Lower leg skin (tissue), 4 donors: ENCODE data around the gene DOK7. TPM values are rescaled to one million over a fixed set of nuclear protein-coding genes. Genes with fewer than 3 reads are reported as not detected.

Experiments
- DNase-seq, 2 donors: peaks; one replicate each; pipeline ENCODE4 v3.0.0-alpha.2; 2019; ENCODE audit warnings: low spot score in 2 of 2
- H3K4me3 ChIP-seq: fragments of 200-600 bp; sonication (generic); 2 replicates; pipeline ENCODE4 v1.5.1; 2017; ENCODE audit warnings: mild to moderate bottlenecking, low read depth; ENCODE audit not compliant: poor library complexity, severe bottlenecking
- POLR2A ChIP-seq, 2 donors: fragments of 450-650 bp; IDR thresholded peaks; one replicate each; pipeline ENCODE4 v1.6.1; 2016 to 2017; ENCODE audit warnings: antibody characterized with exemption in 2 of 2, mild to moderate bottlenecking in 1 of 2, moderate library complexity in 1 of 2
- WGBS, 2 donors: methylation state at CpG; one replicate each; pipeline ENCODE4 v1.1.5; 2018; 5-methylcytosine and 5-hydroxymethylcytosine counted together
- intact Hi-C: fragments of 100-400 bp; cut with DNase I; formaldehyde crosslinking; loops from one replicate; pipeline ENCODE4 v1.15.0; 2023; ENCODE audit warnings: low total_unique reads
- total RNA-seq, 4 donors: library from RNA; depleted of rRNA; stranded (reverse); fragments of >200 nt; gene quantifications; one replicate each; pipeline ENCODE4 v1.1.0, GENCODE V29; 2016
- TF ChIP-seq, protein P1 (sequence below), 3 donors: fragments of 450-650 bp; IDR thresholded peaks; one replicate each; pipeline ENCODE4 v1.5.1; 2016; ENCODE audit warnings: antibody characterized with exemption in 3 of 3, mild to moderate bottlenecking in 3 of 3, moderate library complexity in 2 of 3

DOK7 gene
- total RNA-seq, 4 donors from 2014 or later: 1.9 to 9.8 (median 5.9) TPM

DNA sequence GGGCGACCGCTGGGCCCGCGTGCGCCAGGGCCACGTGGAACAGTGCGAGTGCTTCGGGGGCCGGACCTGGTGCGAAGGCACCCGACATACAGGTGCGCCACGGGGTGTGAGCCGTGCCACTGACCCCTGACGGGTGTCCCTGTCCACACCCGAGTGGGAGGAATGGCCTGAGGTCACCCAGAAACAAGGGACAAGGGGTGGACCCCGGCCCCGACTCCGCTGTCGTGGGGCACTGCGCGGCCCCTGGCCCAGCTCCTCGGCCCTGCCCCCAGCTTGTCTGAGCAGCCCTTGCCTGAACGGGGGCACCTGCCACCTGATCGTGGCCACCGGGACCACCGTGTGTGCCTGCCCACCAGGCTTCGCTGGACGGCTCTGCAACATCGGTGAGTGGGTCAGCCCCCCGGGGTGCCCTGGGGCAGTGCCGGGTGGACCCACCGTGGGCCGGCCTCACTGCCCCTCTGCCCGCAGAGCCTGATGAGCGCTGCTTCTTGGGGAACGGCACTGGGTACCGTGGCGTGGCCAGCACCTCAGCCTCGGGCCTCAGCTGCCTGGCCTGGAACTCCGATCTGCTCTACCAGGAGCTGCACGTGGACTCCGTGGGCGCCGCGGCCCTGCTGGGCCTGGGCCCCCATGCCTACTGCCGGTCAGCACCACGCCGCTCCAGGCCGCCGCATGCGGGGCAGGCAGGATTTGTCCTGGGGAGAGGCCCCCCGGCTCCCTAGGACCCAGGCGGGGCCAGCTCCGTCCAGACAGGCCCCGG is 18.6 kb upstream of the DOK7 start:
- H3K4me3 ChIP-seq: no peak overlapping the region
- intact Hi-C loops: loop anchor here (5.0 to 10.0 kb wide), 2 partner anchors 102 to 340 kb away; no protein-coding TSS in a partner anchor
- DNase-seq: no peak
- TF ChIP-seq, protein P1, sequence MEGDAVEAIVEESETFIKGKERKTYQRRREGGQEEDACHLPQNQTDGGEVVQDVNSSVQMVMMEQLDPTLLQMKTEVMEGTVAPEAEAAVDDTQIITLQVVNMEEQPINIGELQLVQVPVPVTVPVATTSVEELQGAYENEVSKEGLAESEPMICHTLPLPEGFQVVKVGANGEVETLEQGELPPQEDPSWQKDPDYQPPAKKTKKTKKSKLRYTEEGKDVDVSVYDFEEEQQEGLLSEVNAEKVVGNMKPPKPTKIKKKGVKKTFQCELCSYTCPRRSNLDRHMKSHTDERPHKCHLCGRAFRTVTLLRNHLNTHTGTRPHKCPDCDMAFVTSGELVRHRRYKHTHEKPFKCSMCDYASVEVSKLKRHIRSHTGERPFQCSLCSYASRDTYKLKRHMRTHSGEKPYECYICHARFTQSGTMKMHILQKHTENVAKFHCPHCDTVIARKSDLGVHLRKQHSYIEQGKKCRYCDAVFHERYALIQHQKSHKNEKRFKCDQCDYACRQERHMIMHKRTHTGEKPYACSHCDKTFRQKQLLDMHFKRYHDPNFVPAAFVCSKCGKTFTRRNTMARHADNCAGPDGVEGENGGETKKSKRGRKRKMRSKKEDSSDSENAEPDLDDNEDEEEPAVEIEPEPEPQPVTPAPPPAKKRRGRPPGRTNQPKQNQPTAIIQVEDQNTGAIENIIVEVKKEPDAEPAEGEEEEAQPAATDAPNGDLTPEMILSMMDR (IDR thresholded peaks at IDR 0.05): no peak
- TF ChIP-seq POLR2A (IDR thresholded peaks at IDR 0.05): no peak
- WGBS, 2 donors: 80 to 85% methylated on average over 31 to 38 of the region's 56 CpGs

- intact Hi-C loops: loop anchor here (10.0 kb wide), 1 partner anchor 340 kb away; no protein-coding TSS in a partner anchor
- DNase-seq: no peak
- TF ChIP-seq, protein P1 (IDR thresholded peaks at IDR 0.05): no peak
- TF ChIP-seq POLR2A (IDR thresholded peaks at IDR 0.05): no peak
- 83% methylated on average over 22 to 34 of the region's 34 CpGs for WGBS, 2 donors
- no peak overlapping the region for H3K4me3 ChIP-seq
Observed at GRCh38 chr4:3445111-3445820, 17.8 kb upstream of the DOK7 start.

GRCh38 chr4:3445829-3446545 is 17.1 kb upstream of the DOK7 start:
- H3K4me3 ChIP-seq: no peak overlapping the region
- DNase-seq: no peak
- TF ChIP-seq POLR2A (IDR thresholded peaks at IDR 0.05): no peak
- TF ChIP-seq, protein P1 (IDR thresholded peaks at IDR 0.05): no peak
- intact Hi-C loops: loop anchor here (10.0 kb wide), 1 partner anchor 341 kb away; no protein-coding TSS in a partner anchor
- 87 to 88% methylated on average over 29 to 33 of the region's 34 CpGs for whole genome bisulfite sequencing, 2 donors

DNA sequence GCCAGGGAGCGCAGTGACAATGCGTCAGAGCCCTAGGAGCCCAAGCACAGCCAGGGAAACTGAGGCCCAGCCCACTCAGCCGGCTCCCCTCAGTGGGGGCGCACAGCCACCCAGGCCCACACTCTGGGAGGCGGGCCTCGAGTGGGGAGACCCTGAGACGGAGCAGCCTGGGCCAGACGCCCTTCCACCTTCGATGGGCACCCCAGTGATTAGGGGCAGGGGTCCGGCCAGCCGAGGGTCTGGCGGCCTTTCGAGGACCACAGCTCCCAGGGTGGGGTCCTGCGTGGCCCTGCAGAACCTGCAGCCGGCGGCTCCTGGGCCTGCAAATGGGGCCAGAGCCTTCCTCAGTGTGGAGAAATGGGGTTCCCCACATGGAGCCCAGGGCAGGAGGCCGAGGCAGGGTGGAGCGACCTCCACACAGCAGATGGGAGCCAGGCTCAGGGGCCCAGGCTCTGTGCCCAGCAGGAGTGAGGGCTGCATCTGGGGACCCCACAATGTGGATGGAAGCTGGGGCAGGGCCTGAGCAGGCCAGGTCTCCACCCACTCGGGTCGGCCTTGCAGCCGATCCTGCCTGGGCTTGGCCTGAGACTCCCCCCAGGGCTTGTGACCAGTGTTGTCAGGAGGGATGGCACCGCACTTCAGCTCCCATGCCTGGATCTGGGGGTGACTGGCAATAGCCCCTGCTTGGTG is 16.3 kb upstream of the DOK7 start:
- intact Hi-C loops: loop anchor here (10.0 kb wide), 1 partner anchor 342 kb away; no protein-coding TSS in a partner anchor
- WGBS, 2 donors: 94 to 95% methylated on average over 7 to 15 of the region's 22 CpGs
- no peak for DNase-seq
- no peak overlapping the region for H3K4me3 ChIP-seq
- TF ChIP-seq POLR2A (IDR thresholded peaks at IDR 0.05): no peak

DNA sequence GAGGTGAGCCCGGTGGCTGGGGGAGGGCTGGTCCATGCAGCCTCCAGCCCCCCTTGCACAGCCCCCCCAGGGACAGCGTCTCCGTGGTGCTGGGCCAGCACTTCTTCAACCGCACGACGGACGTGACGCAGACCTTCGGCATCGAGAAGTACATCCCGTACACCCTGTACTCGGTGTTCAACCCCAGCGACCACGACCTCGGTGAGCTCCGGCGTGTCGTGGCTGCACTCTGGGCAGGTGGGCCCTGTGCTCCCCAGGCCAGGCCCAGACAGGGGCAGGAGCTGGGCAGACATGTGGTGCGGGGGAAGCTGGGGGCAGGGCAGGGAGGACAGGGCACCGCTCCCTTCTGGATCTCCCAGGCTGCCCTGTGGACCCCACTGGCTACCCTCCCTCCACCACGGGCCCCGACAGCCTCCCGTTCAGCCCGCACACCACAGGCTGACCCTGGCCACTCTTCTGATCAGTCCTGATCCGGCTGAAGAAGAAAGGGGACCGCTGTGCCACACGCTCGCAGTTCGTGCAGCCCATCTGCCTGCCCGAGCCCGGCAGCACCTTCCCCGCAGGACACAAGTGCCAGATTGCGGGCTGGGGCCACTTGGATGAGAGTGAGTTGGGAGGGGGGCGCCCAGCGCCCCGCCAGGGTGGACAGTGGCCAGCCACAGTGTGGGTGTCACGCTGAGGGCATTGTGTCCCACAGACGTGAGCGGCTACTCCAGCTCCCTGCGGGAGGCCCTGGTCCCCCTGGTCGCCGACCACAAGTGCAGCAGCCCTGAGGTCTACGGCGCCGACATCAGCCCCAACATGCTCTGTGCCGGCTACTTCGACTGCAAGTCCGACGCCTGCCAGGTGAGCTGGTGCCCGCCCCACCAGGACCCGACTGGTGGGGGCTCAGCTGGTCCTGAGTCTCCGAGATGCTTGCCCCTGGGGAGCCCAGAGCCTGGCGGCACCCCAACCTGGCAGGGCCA is 15.4 kb upstream of the DOK7 start:
- intact Hi-C loops: loop anchor here (10.0 kb wide), 1 partner anchor 343 kb away; no protein-coding TSS in a partner anchor

More for the DNA sequence above, 15.4 kb upstream of the DOK7 start:
- DNase-seq: no peak
- no peak for TF ChIP-seq POLR2A (IDR thresholded peaks at IDR 0.05)
- TF ChIP-seq, protein P1 (IDR thresholded peaks at IDR 0.05): no peak
- WGBS, 2 donors: 94 to 95% methylated on average over 31 to 51 of the region's 53 CpGs
- no peak overlapping the region for H3K4me3 ChIP-seq
